NCI-H345 (cell line): ENCODE measurements around the gene OCA2.
A peak's percentile ranks its signal among the peaks of the same experiment; 100 is the strongest.

Experiments used
- DNase-seq: peaks from one replicate; lab custom pipeline; 2025; lab: John Stamatoyannopoulos, UW

The OCA2 gene

DNA sequence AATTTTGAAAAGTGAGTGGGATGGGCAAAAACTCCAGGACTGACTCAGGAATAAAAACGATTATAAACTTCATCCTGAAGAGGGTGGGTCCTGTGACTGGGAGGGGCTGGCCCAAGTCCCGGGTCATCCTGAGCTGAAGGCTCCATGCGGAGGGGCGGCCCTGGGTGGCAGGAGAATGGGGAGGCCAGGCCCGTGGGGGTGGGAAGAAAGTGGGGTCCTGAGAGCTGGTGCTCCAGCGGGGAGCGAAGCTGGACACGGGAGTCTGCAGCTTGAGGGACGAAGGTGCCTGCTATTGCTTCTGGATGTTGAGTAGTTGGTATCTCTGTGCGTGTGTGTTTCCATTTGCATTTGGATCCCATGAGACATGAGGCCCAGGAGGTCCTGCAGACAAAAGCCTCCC is 4.7 kb upstream of the OCA2 start:
- no peak for DNase-seq

GRCh38 chr15:28101983-28102441 is 2.9 kb upstream of the OCA2 start:
- DNase-seq: no peak

DNA sequence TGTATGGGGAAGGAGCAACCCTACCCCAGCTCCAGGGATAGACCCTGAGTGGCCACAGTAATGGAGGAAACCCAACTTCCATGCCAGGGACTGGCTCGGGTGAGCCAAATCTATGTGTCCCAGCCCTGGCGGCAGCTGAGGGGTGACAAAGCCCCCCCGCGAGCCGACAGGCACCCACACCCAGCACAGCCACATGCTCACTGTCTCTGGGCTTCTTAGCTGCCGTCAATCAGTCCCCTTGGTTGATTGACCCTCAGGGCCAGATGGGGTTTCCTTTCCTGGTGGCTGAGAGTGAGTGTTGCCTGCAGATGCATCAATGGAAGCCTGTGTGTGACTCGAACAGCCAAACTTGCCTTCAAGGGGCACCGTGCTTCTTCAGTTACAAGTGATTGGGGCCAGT is 2.1 kb upstream of the OCA2 start:
- no peak for DNase-seq

- DNase-seq: no peak
Observed at GRCh38 chr15:28100516-28101195, 1.5 kb upstream of the OCA2 start.

DNA sequence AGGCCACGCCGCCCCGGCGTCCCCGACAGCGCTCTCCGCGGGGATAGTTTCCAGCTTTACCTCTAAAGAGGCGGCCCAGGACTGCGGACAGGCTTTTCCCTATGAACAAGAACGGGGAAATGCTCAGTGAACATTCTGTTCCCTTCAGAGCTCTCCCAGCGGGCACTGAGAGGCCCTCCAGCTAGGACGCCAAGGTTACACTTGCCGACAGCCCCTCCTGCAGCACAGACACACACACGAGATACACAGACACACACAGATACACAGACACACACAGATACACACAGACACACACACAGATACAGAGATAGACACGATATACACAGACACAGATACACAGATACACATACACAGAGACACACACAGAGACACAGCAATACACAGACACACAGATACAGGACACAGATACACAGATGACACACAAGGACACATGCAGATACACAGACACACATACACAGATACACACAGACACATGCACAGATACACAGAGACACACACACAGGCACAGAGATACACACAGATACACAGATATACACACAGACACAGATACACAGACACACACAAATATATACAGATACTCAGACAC is 533 bp upstream of the OCA2 start:
- DNase-seq: no peak

GRCh38 chr15:28098360-28098765 is 752 bp downstream of the OCA2 start:
- DNase-seq: no peak

DNA sequence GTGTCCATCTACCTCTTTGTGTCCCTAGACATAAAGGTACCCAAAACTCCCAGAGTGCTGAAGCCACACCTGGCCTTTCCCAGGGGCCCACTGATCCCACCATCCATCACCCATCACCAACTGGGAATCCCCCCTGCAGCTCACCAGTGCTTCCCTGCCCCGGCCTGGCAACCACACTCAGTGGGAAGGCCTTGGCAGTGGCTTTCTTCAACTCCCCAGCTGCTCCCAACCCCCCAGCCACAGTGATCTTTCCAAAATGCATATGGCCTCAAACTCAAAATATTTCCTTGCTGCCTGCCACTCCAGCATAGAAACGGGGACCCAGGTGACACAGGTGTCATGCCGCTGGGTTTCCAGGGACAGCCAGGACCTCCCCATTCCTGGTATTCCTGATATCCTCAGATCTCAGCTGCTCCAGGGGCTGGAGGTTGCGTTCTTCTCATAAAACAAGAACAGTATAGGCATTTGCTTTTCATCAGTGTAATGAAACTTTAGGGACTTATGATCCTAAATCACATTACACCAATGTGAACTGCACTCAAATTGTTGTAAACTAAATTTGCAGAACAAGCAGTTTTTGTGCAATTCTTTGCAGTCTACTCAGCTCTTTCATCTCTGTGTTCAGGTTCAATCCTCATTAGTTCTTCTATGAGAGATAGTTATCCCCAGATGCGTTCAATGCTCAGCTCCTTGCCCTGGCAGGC is 1.3 kb downstream of the OCA2 start:
- DNase-seq: no peak

- no peak for DNase-seq
Observed at GRCh38 chr15:28096670-28097431, 2.3 kb downstream of the OCA2 start.

GRCh38 chr15:28096411-28096669 is 2.8 kb downstream of the OCA2 start:
- DNase-seq: no peak

DNA sequence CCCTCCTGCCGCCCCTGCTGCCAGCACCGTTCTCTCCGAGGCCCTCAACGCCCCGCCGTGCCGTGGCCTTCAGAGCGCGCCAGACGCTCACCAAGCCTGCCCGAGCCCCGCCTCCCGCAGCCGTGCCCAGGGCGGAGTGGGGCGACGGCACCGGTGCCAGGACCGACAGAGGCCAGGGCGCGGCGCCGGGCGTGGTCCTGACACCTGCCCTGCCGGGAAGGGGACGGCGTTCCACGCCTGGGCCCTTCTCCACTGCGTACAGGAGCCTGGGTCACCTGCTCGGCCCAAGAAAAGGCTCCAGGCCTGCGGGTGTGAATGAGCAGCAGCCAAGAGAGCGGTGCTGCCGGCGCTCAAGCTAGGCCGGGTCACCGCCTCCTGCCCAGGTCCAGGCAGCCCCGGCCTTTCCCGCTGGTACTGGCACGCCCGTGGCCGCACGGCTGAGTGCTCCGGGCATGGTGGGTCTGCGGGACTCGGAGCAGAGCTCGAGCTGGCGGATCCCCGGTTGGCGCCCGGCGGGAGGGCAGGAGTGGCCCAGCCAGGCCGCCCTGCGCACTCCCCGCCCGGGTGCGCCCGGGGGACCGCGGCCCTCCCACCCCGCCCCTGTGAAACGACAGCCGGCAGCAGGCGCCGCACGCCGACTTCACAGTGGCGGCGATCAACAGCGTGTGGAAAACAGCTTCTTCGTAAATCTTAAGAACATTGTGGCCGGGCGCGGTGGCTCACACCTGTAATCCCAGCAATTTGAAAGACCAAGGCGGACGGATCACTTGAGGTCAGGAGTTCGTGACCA is 4.2 kb downstream of the OCA2 start:
- DNase-seq: no peak

DNA sequence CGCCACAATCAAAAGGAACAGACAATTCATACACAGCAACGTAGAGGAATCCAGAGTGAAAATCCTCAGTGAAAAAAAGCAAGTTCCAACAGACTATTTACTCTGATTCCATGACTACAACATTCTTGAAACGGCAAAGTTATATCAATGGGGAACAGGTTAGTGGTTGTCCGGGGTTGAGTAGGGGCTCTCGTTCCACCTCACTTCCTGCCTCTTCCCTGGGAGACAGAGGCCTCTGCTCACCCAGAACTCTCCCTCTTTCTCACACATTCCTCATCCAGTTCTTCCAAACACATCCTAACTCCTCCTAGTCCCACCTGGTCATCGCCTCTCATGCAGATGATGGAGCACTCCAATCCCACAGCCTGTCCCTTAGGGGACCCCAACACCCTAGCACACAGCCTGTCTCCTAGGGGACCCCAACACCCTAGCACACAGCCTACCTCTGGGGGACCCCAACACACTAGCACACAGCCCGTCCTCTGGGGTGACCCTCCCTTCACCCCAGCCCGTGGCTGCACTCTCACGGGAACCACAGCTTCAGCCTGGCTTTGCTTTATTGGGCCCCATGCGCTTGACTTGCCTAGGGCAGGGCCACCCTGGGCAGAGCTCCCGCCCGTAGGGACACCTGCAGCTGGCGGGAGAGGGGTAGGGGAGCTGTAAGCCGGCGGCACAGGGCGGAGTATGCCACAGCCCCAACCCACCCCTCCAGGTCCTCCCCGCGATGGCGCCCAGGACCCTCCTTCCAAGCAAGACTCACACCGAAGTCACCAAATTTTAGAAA is 5.2 kb downstream of the OCA2 start:
- DNase-seq: no peak

DNA sequence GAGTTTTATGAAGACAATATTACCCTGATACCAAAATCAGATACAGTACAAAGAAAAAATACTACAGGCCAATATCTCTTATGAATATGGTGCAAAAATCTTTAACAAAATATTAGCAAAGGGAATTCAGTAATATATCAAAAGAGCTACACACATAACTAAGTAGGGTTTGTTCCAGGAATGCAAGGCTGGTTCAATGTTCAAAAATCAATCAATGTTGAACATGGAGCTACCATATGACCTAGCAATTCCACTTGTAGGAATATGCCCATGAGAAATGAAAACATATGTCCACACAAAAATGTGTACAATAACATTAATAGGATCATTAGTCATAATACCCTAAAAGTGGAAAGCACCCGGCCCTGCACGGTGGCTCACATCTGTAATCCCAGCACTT is 7.8 kb downstream of the OCA2 start:
- no peak for DNase-seq

- peak; percentile 13 for DNase-seq
Observed at GRCh38 chr15:28086175-28086703, 12.9 kb downstream of the OCA2 start.

- no peak for DNase-seq
Observed at GRCh38 chr15:28085489-28086174, 13.5 kb downstream of the OCA2 start.

GRCh38 chr15:28084547-28084946 is 14.6 kb downstream of the OCA2 start:
- DNase-seq: no peak

DNA sequence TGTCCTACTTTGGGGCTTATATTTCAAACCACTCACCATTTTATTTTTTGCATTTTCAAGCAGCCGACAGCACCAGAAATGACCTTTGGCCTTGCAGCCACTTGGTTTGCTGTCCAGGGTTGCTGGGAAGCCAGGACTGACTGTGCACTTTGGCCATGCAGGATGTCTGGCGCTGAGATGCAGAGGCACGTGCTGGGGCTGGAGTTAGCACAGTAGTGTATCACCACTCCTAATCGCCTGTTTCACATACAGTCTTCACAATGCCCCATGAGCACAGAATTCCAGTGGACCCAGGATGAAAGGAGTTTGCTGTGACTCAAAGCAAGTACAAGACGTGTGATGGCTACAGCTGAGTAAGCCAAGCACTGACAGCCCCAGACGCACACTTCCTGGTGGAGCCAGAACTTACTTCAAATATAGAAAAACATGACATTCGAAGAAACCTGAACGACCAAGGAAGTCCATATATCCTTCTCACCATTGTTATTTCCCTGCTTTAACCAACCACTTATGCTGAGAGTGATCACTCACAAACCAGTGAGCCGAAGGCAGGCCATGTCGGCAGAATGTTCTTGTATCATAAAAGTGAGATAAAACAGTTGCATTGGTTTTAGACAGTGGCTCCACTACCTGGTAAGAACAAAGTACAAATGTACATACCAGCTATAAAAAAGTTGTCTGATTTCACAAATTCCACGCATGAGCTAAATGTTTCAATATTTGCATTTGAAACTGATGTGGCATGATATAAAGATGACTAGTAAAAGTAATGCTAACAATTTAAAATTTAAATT is 16.0 kb downstream of the OCA2 start:
- DNase-seq: no peak

- no peak for DNase-seq
Observed at GRCh38 chr15:28081594-28081993, 17.5 kb downstream of the OCA2 start.

- DNase-seq: no peak
Observed at GRCh38 chr15:28080386-28080785, 18.7 kb downstream of the OCA2 start.

DNA sequence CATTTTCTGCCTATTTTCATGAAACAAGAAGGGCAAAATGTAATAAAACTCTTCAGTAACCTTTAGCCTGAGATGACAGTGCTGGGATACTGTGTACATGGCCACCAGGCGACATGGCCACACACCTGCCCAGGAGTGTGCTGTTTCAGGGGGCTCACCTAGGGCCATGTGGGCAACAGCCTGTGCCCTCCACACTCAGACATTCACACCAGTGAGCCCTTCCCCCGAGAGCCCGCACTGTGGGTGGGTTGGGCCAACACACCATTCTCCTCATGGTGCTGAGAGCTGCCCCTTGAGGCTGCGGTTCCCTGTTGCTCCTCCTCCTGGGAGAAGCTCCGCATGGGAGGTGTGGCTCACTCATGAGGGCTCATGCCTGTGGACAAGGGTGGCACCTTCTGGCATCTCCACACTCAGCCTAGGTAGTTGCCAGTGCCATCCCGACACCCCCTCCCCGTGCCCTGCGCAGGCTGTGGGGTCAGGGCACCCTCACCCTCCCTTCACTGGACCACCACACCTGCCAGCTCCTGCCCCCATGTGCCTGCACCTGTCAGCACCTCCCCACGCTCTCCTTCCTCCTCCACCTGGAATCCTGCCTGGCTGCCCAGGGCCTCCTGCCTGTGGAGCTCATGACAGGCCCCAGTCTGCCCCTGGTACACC is 19.7 kb downstream of the OCA2 start:
- no peak for DNase-seq
